SH-SY5Y (cell line): Measurements from ENCODE around the gene IST1.

ENCODE experiments used
- GATA2 ChIP-seq: IDR thresholded peaks from 2 replicates; pipeline ENCODE4 v1.6.1; 2011; ENCODE audit warnings: mild to moderate bottlenecking, low read depth, low read length
- GATA3 ChIP-seq: IDR thresholded peaks from 2 replicates; pipeline ENCODE4 v1.6.1; 2011; ENCODE audit warnings: low read depth, mild to moderate bottlenecking, low read length, moderate library complexity

Gene IST1

GRCh38 chr16:71924710-71925109 is 29.4 kb downstream of the IST1 start:
- no peak for TF ChIP-seq GATA2
- TF ChIP-seq GATA3, result no peak

GRCh38 chr16:71927383-71927782 is 32.1 kb downstream of the IST1 start:
- TF ChIP-seq GATA3 (no peak), GATA2 (no peak)

- TF ChIP-seq GATA2, result no peak
- no peak for TF ChIP-seq GATA3
Observed at GRCh38 chr16:71927787-71928186, 32.5 kb downstream of the IST1 start.

GRCh38 chr16:71929048-71929447 is 33.7 kb downstream of the IST1 start:
- no peak for TF ChIP-seq GATA2
- no peak for TF ChIP-seq GATA3

GRCh38 chr16:71930013-71930563 is 34.8 kb downstream of the IST1 start:
- TF ChIP-seq GATA3 (no peak), GATA2 (no peak)

GRCh38 chr16:71931001-71931400 is 35.7 kb downstream of the IST1 start:
- no peak for TF ChIP-seq GATA3
- no peak for TF ChIP-seq GATA2

GRCh38 chr16:71931599-71931998 is 36.3 kb downstream of the IST1 start:
- no peak for TF ChIP-seq GATA2
- no peak for TF ChIP-seq GATA3

GRCh38 chr16:71933017-71933416 is 37.7 kb downstream of the IST1 start:
- TF ChIP-seq GATA2, result no peak
- no peak for TF ChIP-seq GATA3

GRCh38 chr16:71933913-71934695 is 38.8 kb downstream of the IST1 start:
- TF ChIP-seq GATA3, result no peak
- TF ChIP-seq GATA2, result no peak

- TF ChIP-seq GATA2, result no peak
- TF ChIP-seq GATA3, result no peak
Observed at GRCh38 chr16:71937868-71938510, 42.7 kb downstream of the IST1 start.

- no peak for TF ChIP-seq GATA3
Observed at GRCh38 chr16:71943887-71944286, 48.6 kb downstream of the IST1 start.

- no peak for TF ChIP-seq GATA2
- TF ChIP-seq GATA3, result no peak
Observed at GRCh38 chr16:71945616-71946015, 50.3 kb downstream of the IST1 start.

- TF ChIP-seq GATA2 (no peak), GATA3 (no peak)
Observed at GRCh38 chr16:71952825-71953224, 57.5 kb downstream of the IST1 start.

- TF ChIP-seq GATA3 (no peak), GATA2 (no peak)
Observed at GRCh38 chr16:71954180-71954579, 58.8 kb downstream of the IST1 start.

- TF ChIP-seq GATA2 (no peak), GATA3 (no peak)
Observed at GRCh38 chr16:71954699-71955195, 59.4 kb downstream of the IST1 start.

GRCh38 chr16:71956486-71956885 is 61.2 kb downstream of the IST1 start:
- no peak for TF ChIP-seq GATA3
- TF ChIP-seq GATA2, result no peak
